Caco-2 (cell line): ENCODE results near the gene CADPS2. TPM values are rescaled to one million over a fixed set of nuclear protein-coding genes. Genes with fewer than 3 reads are reported as not detected.

Experiments used
- BruUV-seq: library from RNA; stranded (reverse); fragments of 400-500 nt; replicated peaks from 2 replicates; lab custom pipeline; 2021; lab: Mats Ljungman, UMichigan
- CTCF ChIA-PET: fragments of 300-600 bp; sonication (Branson Sonifier 250); formaldehyde crosslinking; loops from one replicate; lab custom pipeline; 2022; ENCODE audit warnings: antibody characterized with exemption; lab: Charles Lee
- POLR2A ChIA-PET: fragments of 300-600 bp; sonication (Branson Sonifier 250); formaldehyde crosslinking; loops from one replicate; lab custom pipeline; 2022; ENCODE audit warnings: antibody characterized with exemption; lab: Charles Lee
- DNase-seq, 2 experiments: peaks; one replicate each; pipeline versions ENCODE4 v3.0.0 to v3.0.0-alpha.2; 2020 to 2022
- H3K27me3 ChIP-seq: replicated peaks from 2 replicates; pipeline ENCODE4 v1.6.0; 2011; ENCODE audit warnings: low read length; ENCODE audit not compliant: control insufficient read depth, insufficient read depth
- H3K36me3 ChIP-seq: 2 replicates; pipeline ENCODE4 v1.5.1; 2011; ENCODE audit warnings: low read length; ENCODE audit not compliant: control insufficient read depth, insufficient read depth
- H3K4me1 ChIP-seq: fragments of 250-450 bp; sonication (Bioruptor Pico); 2 replicates; pipeline ENCODE4 v1.5.1; 2020; ENCODE audit warnings: mild to moderate bottlenecking
- H3K4me3 ChIP-seq: 2 replicates; pipeline ENCODE4 v1.5.1; 2011; ENCODE audit warnings: low read depth, mild to moderate bottlenecking, control low read depth, low read length
- H3K9me3 ChIP-seq: fragments of 250-450 bp; sonication (Bioruptor Pico); 2 replicates; pipeline ENCODE4 v1.5.1; 2020; ENCODE audit warnings: mild to moderate bottlenecking, moderate library complexity
- H3K27ac Mint-ChIP-seq: one replicate; pipeline ENCODE4 v1.8.0; 2022; ENCODE audit warnings: mixed read lengths; ENCODE audit not compliant: unreplicated experiment
- H3K27me3 Mint-ChIP-seq: one replicate; pipeline ENCODE4 v1.8.0; 2022; ENCODE audit warnings: mixed read lengths; ENCODE audit not compliant: insufficient read depth, unreplicated experiment
- H3K36me3 Mint-ChIP-seq: one replicate; pipeline ENCODE4 v1.8.0; 2022; ENCODE audit warnings: mild to moderate bottlenecking, mixed read lengths; ENCODE audit not compliant: insufficient read depth, unreplicated experiment
- H3K4me1 Mint-ChIP-seq: one replicate; pipeline ENCODE4 v1.8.0; 2022; ENCODE audit warnings: low read depth, mixed read lengths; ENCODE audit not compliant: unreplicated experiment
- H3K4me3 Mint-ChIP-seq: one replicate; pipeline ENCODE4 v1.8.0; 2022; ENCODE audit warnings: mild to moderate bottlenecking, moderate library complexity, mixed read lengths; ENCODE audit not compliant: unreplicated experiment
- H3K9me3 Mint-ChIP-seq: one replicate; pipeline ENCODE4 v1.8.0; 2022; ENCODE audit warnings: mixed read lengths; ENCODE audit not compliant: unreplicated experiment
- intact Hi-C: fragments of 100-400 bp; cut with micrococcal nuclease; formaldehyde crosslinking; loops from one replicate; pipeline ENCODE4 v1.10.0; 2022; ENCODE audit not compliant: unreplicated experiment
- total RNA-seq: library from RNA; stranded (reverse); gene quantifications from 2 replicates; pipeline ENCODE4 v1.2.3, GENCODE V29; 2022
- TF ChIP-seq, protein P1 (sequence below), 2 experiments: fragments of 200-600 bp in 1 of 2; IDR thresholded peaks; 1 replicate in 1 of 2; 2 replicates in 1 of 2; pipeline versions ENCODE4 v1.5.1 to v1.8.0; 2011 to 2022; ENCODE audit warnings: antibody characterized with exemption in 1 of 2, control low read depth in 1 of 2, inconsistent platforms in 1 of 2, low read depth in 1 of 2, low read length in 1 of 2, mild to moderate bottlenecking in 1 of 2, moderate library complexity in 1 of 2; ENCODE audit not compliant: insufficient read depth in 1 of 2, severe bottlenecking in 1 of 2, unreplicated experiment in 1 of 2

CADPS2 gene
- total RNA-seq, 1 experiment from 2014 or later: 2.7 TPM

DNA sequence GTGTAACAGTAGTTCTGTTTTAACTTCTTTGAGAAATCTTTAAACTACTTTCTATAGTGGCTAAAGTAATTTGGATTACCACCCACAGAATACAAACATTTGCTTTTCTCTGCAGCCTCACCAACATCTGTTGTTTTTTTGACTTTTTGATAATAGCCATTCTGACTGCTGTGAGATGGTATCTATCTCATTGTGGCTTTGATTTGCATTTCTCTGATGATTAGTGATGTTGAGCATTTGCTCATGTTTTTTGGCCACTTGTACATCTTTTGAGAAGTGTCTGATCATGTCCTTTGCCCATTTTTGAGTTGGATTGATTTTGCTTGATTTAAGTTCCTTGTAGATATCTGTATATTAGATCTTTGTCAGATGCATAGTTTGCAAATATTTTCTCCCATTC, 254.0 kb downstream of the CADPS2 start:
- no peaks in the 10 kb centered on the region for H3K27me3 Mint-ChIP-seq
- TF ChIP-seq, protein P1, sequence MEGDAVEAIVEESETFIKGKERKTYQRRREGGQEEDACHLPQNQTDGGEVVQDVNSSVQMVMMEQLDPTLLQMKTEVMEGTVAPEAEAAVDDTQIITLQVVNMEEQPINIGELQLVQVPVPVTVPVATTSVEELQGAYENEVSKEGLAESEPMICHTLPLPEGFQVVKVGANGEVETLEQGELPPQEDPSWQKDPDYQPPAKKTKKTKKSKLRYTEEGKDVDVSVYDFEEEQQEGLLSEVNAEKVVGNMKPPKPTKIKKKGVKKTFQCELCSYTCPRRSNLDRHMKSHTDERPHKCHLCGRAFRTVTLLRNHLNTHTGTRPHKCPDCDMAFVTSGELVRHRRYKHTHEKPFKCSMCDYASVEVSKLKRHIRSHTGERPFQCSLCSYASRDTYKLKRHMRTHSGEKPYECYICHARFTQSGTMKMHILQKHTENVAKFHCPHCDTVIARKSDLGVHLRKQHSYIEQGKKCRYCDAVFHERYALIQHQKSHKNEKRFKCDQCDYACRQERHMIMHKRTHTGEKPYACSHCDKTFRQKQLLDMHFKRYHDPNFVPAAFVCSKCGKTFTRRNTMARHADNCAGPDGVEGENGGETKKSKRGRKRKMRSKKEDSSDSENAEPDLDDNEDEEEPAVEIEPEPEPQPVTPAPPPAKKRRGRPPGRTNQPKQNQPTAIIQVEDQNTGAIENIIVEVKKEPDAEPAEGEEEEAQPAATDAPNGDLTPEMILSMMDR (IDR thresholded peaks at IDR 0.05; ENCODE audit: insufficient read depth in 1 of 2, low read depth in 1 of 2, low read length in 1 of 2, severe bottlenecking in 1 of 2, unreplicated experiment in 1 of 2): no peak
- POLR2A ChIA-PET: no interaction called here
- intact Hi-C loops: no loop called here
- no peak overlapping the region for H3K4me3 Mint-ChIP-seq
- no peaks in the 10 kb centered on the region for H3K36me3 Mint-ChIP-seq
- H3K4me1 Mint-ChIP-seq: peaks cover 25% of the 10 kb centered on the region
- CTCF ChIA-PET: no interaction called here
- H3K9me3 Mint-ChIP-seq: peaks cover 18% of the 10 kb centered on the region
- Histone ChIP-seq H3K9me3 (no peaks in the 10 kb centered on the region; the same call in 1 of the 2 replicates), H3K4me1 (peaks cover 5% of the 10 kb centered on the region; the same call in 1 of the 2 replicates), H3K27me3 (no peaks in the 10 kb centered on the region), H3K4me3 (no peak overlapping the region), H3K36me3 (no peaks in the 10 kb centered on the region)
- no peak overlapping the region for H3K27ac Mint-ChIP-seq
- no peak for DNase-seq
- BruUV-seq: no TSS peak

DNA sequence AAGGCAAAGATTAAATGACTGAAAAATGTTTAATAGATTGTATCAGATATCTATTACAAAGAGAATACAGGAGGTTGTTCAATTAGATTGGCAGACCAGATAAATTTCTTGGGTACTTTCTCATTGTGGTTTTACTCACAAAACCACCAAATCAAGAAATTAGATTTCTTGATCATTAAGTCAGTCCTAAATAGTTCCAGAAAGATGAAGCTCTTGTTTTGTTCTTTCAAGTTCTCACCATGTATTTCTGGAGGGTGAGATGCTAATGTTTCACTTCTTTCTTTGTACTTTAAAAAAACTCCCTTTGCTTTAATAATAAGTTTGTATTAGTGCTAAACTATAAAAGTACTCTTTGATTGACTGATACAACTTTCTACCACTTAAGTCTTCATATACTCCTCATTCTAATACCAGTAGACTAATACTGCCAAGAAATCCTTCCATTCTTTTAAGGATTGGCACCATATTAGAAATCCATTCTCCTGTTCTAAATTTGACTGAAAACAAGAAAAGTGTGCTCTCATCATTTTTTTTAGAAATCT, 256.8 kb downstream of the CADPS2 start:
- ChIA-PET CTCF (no interaction called here), POLR2A (no interaction called here)
- BruUV-seq: no TSS peak
- H3K27me3 Mint-ChIP-seq: no peaks in the 10 kb centered on the region
- no peaks in the 10 kb centered on the region for H3K36me3 ChIP-seq
- no peak overlapping the region for H3K27ac Mint-ChIP-seq
- DNase-seq: no peak
- no peak overlapping the region for H3K4me3 Mint-ChIP-seq
- H3K4me1 ChIP-seq: peaks cover 5% of the 10 kb centered on the region
- H3K9me3 ChIP-seq: no peaks in the 10 kb centered on the region; the same call in 1 of the 2 replicates
- H3K4me1 Mint-ChIP-seq: peaks cover 25% of the 10 kb centered on the region
- TF ChIP-seq, protein P1 (IDR thresholded peaks at IDR 0.05; ENCODE audit: insufficient read depth in 1 of 2, low read depth in 1 of 2, low read length in 1 of 2, severe bottlenecking in 1 of 2, unreplicated experiment in 1 of 2): no peak
- H3K27me3 ChIP-seq: no peaks in the 10 kb centered on the region
- H3K4me3 ChIP-seq: no peak overlapping the region
- peaks cover 8% of the 10 kb centered on the region for H3K9me3 Mint-ChIP-seq
- H3K36me3 Mint-ChIP-seq: no peaks in the 10 kb centered on the region
- intact Hi-C loops: loop anchor here (1.0 kb wide), 1 partner anchor 50 kb away; no protein-coding TSS in a partner anchor

DNA sequence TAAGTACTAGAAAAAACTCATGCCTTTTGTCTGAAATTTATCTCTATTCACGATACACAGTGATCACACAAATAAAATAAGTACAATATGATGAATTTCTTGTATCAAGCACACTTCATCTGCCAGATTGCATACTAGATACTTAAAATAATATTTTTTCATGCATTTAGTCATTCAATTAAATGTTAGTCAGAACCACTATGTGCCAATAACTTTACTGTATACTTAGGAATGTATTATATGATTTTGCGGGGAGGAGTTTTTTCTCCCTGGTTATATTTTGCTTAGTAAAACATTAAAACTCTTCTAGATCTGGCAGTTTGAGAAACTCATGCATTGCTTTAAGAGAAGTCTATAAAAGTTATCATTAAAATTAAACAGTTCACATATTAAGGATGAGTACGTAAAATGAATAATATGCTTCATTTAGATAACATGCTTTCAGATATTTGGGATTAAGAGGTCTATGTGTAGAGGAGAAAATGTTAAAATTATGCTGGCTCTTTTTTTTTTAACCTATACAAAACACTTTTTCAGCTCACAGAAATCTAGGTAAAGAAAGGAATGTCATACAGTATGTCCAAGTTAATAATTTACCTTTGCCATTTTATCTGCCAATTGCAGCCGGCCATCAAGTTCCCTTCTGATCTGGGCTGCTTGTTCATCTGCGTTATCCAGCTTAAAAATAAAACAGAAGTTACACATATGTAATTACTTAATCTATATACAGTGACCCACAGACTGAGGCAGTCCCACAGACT, 257.4 kb downstream of the CADPS2 start:
- H3K36me3 Mint-ChIP-seq: no peaks in the 10 kb centered on the region
- H3K4me1 Mint-ChIP-seq: peaks cover 25% of the 10 kb centered on the region
- TF ChIP-seq, protein P1 (IDR thresholded peaks at IDR 0.05; ENCODE audit: insufficient read depth in 1 of 2, low read depth in 1 of 2, low read length in 1 of 2, severe bottlenecking in 1 of 2, unreplicated experiment in 1 of 2): no peak
- H3K27me3 ChIP-seq: no peaks in the 10 kb centered on the region
- peaks cover 8% of the 10 kb centered on the region for H3K9me3 Mint-ChIP-seq
- POLR2A ChIA-PET: no interaction called here
- no peak overlapping the region for H3K4me3 Mint-ChIP-seq
- BruUV-seq: no TSS peak
- no peaks in the 10 kb centered on the region for H3K27me3 Mint-ChIP-seq
- no peaks in the 10 kb centered on the region for H3K36me3 ChIP-seq
- CTCF ChIA-PET: no interaction called here
- H3K27ac Mint-ChIP-seq: no peak overlapping the region
- H3K4me1 ChIP-seq: peaks cover 8% of the 10 kb centered on the region
- peak in 1 of 2 experiments; percentile 25 for DNase-seq
- H3K9me3 ChIP-seq: no peaks in the 10 kb centered on the region; the same call in 1 of the 2 replicates
- H3K4me3 ChIP-seq: no peak overlapping the region
- intact Hi-C loops: loop anchor here (1.0 kb wide), 1 partner anchor 50 kb away; no protein-coding TSS in a partner anchor
